ENCODE measurements around the gene NOX5. TPM values are rescaled to one million over a fixed set of nuclear protein-coding genes. Genes with fewer than 3 reads are reported as not detected.

The NOX5 gene
- total RNA-seq, 2 experiments from 2014 or later, result not detected

GRCh38 chr15:69013726-69014406 lies 629 bp upstream of the NOX5 start:
- H3K36me3 ChIP-seq (ENCODE audit: insufficient read depth, low read length), result no peaks in the 10 kb centered on the region

GRCh38 chr15:69015591-69015990 lies 1.1 kb downstream of the NOX5 start:
- Histone ChIP-seq H3K4me1 (ENCODE audit: insufficient read depth, low read length, poor library complexity, severe bottlenecking) (no peaks in the 10 kb centered on the region), H3K9me2 (ENCODE audit: insufficient read depth, low read length) (no peaks in the 10 kb centered on the region), H4K20me1 (ENCODE audit: insufficient read depth, low read length) (no peaks in the 10 kb centered on the region), H3K9me3 (ENCODE audit: low read length) (no peaks in the 10 kb centered on the region), H3K4me3 (ENCODE audit: low read depth, low read length, poor library complexity, severe bottlenecking) (no peak overlapping the region), H3K36me3 (ENCODE audit: insufficient read depth, low read length) (no peaks in the 10 kb centered on the region), H3K79me2 (ENCODE audit: insufficient read depth, low read depth, low read length) (no peaks in the 10 kb centered on the region), H2AFZ (ENCODE audit: low read length) (no peak overlapping the region), H3K27ac (ENCODE audit: low read depth, low read length, poor library complexity, severe bottlenecking) (no peak overlapping the region), H3K4me2 (ENCODE audit: low read length) (no peak overlapping the region)
- TF ChIP-seq EZH2phosphoT487 (IDR thresholded peaks at IDR 0.05; ENCODE audit: borderline replicate concordance, low read depth, low read length) (no peak), CTCF (conservative IDR thresholded peaks at IDR 0.05; ENCODE audit: low read length) (no peak)
- intact Hi-C loops (cut with micrococcal nuclease; ENCODE audit: unreplicated experiment), result no loop called here
- no peak for DNase-seq (ENCODE audit: low spot score)
- POLR2A ChIA-PET, result no interaction called here
- CTCF ChIA-PET (ENCODE audit: unreplicated experiment), result no interaction called here
- no TSS peak for BruUV-seq (replicated peaks)

More at GRCh38 chr15:69013726-69014406, 629 bp upstream of the NOX5 start:
- TF ChIP-seq CTCF (conservative IDR thresholded peaks at IDR 0.05; ENCODE audit: low read length) (no peak), EZH2phosphoT487 (IDR thresholded peaks at IDR 0.05; ENCODE audit: borderline replicate concordance, low read depth, low read length) (no peak)
- Histone ChIP-seq H3K4me1 (ENCODE audit: insufficient read depth, low read length, poor library complexity, severe bottlenecking) (no peaks in the 10 kb centered on the region), H2AFZ (ENCODE audit: low read length) (no peak overlapping the region), H3K27ac (ENCODE audit: low read depth, low read length, poor library complexity, severe bottlenecking) (no peak overlapping the region), H3K79me2 (ENCODE audit: insufficient read depth, low read depth, low read length) (no peaks in the 10 kb centered on the region), H4K20me1 (ENCODE audit: insufficient read depth, low read length) (no peaks in the 10 kb centered on the region), H3K4me2 (ENCODE audit: low read length) (no peak overlapping the region), H3K4me3 (ENCODE audit: low read depth, low read length, poor library complexity, severe bottlenecking) (no peak overlapping the region), H3K9me3 (ENCODE audit: low read length) (0 out of 2 replicates have a peak, but pooled peaks cover under 1% of the 10 kb centered on the region), H3K9me2 (ENCODE audit: insufficient read depth, low read length) (no peaks in the 10 kb centered on the region)
- POLR2A ChIA-PET, result no interaction called here
- intact Hi-C loops (cut with micrococcal nuclease; ENCODE audit: unreplicated experiment), result no loop called here
- BruUV-seq (replicated peaks), result no TSS peak
- CTCF ChIA-PET (ENCODE audit: unreplicated experiment), result no interaction called here
- no peak for DNase-seq (ENCODE audit: low spot score)

- Histone ChIP-seq H3K4me3 (ENCODE audit: low read depth, low read length, poor library complexity, severe bottlenecking) (no peak overlapping the region), H3K36me3 (ENCODE audit: insufficient read depth, low read length) (no peaks in the 10 kb centered on the region), H2AFZ (ENCODE audit: low read length) (no peak overlapping the region), H4K20me1 (ENCODE audit: insufficient read depth, low read length) (no peaks in the 10 kb centered on the region), H3K4me2 (ENCODE audit: low read length) (no peak overlapping the region), H3K4me1 (ENCODE audit: insufficient read depth, low read length, poor library complexity, severe bottlenecking) (no peaks in the 10 kb centered on the region), H3K27ac (ENCODE audit: low read depth, low read length, poor library complexity, severe bottlenecking) (no peak overlapping the region), H3K9me2 (ENCODE audit: insufficient read depth, low read length) (no peaks in the 10 kb centered on the region), H3K79me2 (ENCODE audit: insufficient read depth, low read depth, low read length) (no peaks in the 10 kb centered on the region), H3K9me3 (ENCODE audit: low read length) (no peaks in the 10 kb centered on the region)
- DNase-seq (ENCODE audit: low spot score), result no peak
- BruUV-seq (replicated peaks), result no TSS peak
- intact Hi-C loops (cut with micrococcal nuclease; ENCODE audit: unreplicated experiment), result no loop called here
- ChIA-PET POLR2A (no interaction called here), CTCF (ENCODE audit: unreplicated experiment) (no interaction called here)
- no peak for TF ChIP-seq CTCF (conservative IDR thresholded peaks at IDR 0.05; ENCODE audit: low read length)
- no peak for TF ChIP-seq EZH2phosphoT487 (IDR thresholded peaks at IDR 0.05; ENCODE audit: borderline replicate concordance, low read depth, low read length)
Measured at GRCh38 chr15:69016021-69016595, 1.6 kb downstream of the NOX5 start.

Measured in OCI-LY7 (cell line).